ENCODE measurements around the gene BBOX1.

Gene BBOX1

GRCh38 chr11:27018902-27019529, 21.6 kb upstream of the BBOX1 start:
- no peak overlapping the region for H3K4me3 ChIP-seq (ENCODE audit: low read depth in 1 of 2, low read length in 2 of 2)
- H4K20me1 ChIP-seq (ENCODE audit: insufficient read depth, low read length), result no peaks in the 10 kb centered on the region
- no peaks in the 10 kb centered on the region for H3K27me3 ChIP-seq (ENCODE audit: insufficient read depth, low read length, poor library complexity)
- no peaks in the 10 kb centered on the region for H3K9me3 ChIP-seq (ENCODE audit: insufficient read depth, low read length, severe bottlenecking)
- H3K27ac ChIP-seq (ENCODE audit: low read length), result no peak overlapping the region
- H3K79me2 ChIP-seq (ENCODE audit: insufficient read depth, low read length), result no peaks in the 10 kb centered on the region
- no peaks in the 10 kb centered on the region for H3K36me3 ChIP-seq (ENCODE audit: insufficient read depth, low read length)
- H3K9ac ChIP-seq (ENCODE audit: low read depth, low read length), result no peak overlapping the region
- H2AFZ ChIP-seq (ENCODE audit: low read depth, low read length), result no peak overlapping the region
- no peak for DNase-seq
- TF ChIP-seq EZH2 (IDR thresholded peaks at IDR 0.05; ENCODE audit: borderline replicate concordance, low read depth, low read length, severe bottlenecking) (no peak), CTCF (IDR thresholded peaks at IDR 0.05; ENCODE audit: borderline replicate concordance, extremely low read depth, low read length, poor library complexity, severe bottlenecking) (no peak)
- no peak overlapping the region for H3K4me2 ChIP-seq (ENCODE audit: insufficient read depth, low read length)
- no peaks in the 10 kb centered on the region for H3K4me1 ChIP-seq (ENCODE audit: insufficient read depth, low read length)
- no peak for ATAC-seq (ENCODE audit: insufficient read depth, low read depth)

GRCh38 chr11:27020751-27021150, 19.9 kb upstream of the BBOX1 start:
- Histone ChIP-seq H3K4me2 (ENCODE audit: insufficient read depth, low read length) (no peak overlapping the region), H3K27me3 (ENCODE audit: insufficient read depth, low read length, poor library complexity) (no peaks in the 10 kb centered on the region), H3K27ac (ENCODE audit: low read length) (no peak overlapping the region), H3K4me1 (ENCODE audit: insufficient read depth, low read length) (no peaks in the 10 kb centered on the region), H3K9me3 (ENCODE audit: insufficient read depth, low read length, severe bottlenecking) (no peaks in the 10 kb centered on the region), H3K79me2 (ENCODE audit: insufficient read depth, low read length) (no peaks in the 10 kb centered on the region), H2AFZ (ENCODE audit: low read depth, low read length) (no peak overlapping the region), H3K4me3 (ENCODE audit: low read depth in 1 of 2, low read length in 2 of 2) (no peak overlapping the region), H3K36me3 (ENCODE audit: insufficient read depth, low read length) (no peaks in the 10 kb centered on the region), H4K20me1 (ENCODE audit: insufficient read depth, low read length) (no peaks in the 10 kb centered on the region), H3K9ac (ENCODE audit: low read depth, low read length) (no peak overlapping the region)
- DNase-seq, result no peak
- TF ChIP-seq CTCF (IDR thresholded peaks at IDR 0.05; ENCODE audit: borderline replicate concordance, extremely low read depth, low read length, poor library complexity, severe bottlenecking) (no peak), EZH2 (IDR thresholded peaks at IDR 0.05; ENCODE audit: borderline replicate concordance, low read depth, low read length, severe bottlenecking) (no peak)
- ATAC-seq (ENCODE audit: insufficient read depth, low read depth), result no peak

- no peak for ATAC-seq (ENCODE audit: insufficient read depth, low read depth)
- no peaks in the 10 kb centered on the region for H4K20me1 ChIP-seq (ENCODE audit: insufficient read depth, low read length)
- H3K9ac ChIP-seq (ENCODE audit: low read depth, low read length), result no peak overlapping the region
- H2AFZ ChIP-seq (ENCODE audit: low read depth, low read length), result no peak overlapping the region
- DNase-seq, result no peak
- H3K36me3 ChIP-seq (ENCODE audit: insufficient read depth, low read length), result no peaks in the 10 kb centered on the region
- no peaks in the 10 kb centered on the region for H3K27me3 ChIP-seq (ENCODE audit: insufficient read depth, low read length, poor library complexity)
- H3K9me3 ChIP-seq (ENCODE audit: insufficient read depth, low read length, severe bottlenecking), result no peaks in the 10 kb centered on the region
- H3K4me2 ChIP-seq (ENCODE audit: insufficient read depth, low read length), result no peak overlapping the region
- TF ChIP-seq EZH2 (IDR thresholded peaks at IDR 0.05; ENCODE audit: borderline replicate concordance, low read depth, low read length, severe bottlenecking), result no peak
- TF ChIP-seq CTCF (IDR thresholded peaks at IDR 0.05; ENCODE audit: borderline replicate concordance, extremely low read depth, low read length, poor library complexity, severe bottlenecking), result no peak
- no peak overlapping the region for H3K27ac ChIP-seq (ENCODE audit: low read length)
- H3K4me1 ChIP-seq (ENCODE audit: insufficient read depth, low read length), result no peaks in the 10 kb centered on the region
- no peaks in the 10 kb centered on the region for H3K79me2 ChIP-seq (ENCODE audit: insufficient read depth, low read length)
- no peak overlapping the region for H3K4me3 ChIP-seq (ENCODE audit: low read depth in 1 of 2, low read length in 2 of 2)
Measured at GRCh38 chr11:27022659-27023251, 17.9 kb upstream of the BBOX1 start.
